ENCODE data around the gene FAM53C. TPM values are rescaled to one million over a fixed set of nuclear protein-coding genes. Genes with fewer than 3 reads are reported as not detected.
"Not testable (repeated sequence)": the region's sequence is repeated elsewhere in the genome, so short reads cannot be mapped to it uniquely, and the experiment has no call there.

FAM53C gene
- 19.5 and 24.1 TPM in 2 replicates for total RNA-seq (2014; rRNA removed; shearing (Covaris generic))

DNA sequence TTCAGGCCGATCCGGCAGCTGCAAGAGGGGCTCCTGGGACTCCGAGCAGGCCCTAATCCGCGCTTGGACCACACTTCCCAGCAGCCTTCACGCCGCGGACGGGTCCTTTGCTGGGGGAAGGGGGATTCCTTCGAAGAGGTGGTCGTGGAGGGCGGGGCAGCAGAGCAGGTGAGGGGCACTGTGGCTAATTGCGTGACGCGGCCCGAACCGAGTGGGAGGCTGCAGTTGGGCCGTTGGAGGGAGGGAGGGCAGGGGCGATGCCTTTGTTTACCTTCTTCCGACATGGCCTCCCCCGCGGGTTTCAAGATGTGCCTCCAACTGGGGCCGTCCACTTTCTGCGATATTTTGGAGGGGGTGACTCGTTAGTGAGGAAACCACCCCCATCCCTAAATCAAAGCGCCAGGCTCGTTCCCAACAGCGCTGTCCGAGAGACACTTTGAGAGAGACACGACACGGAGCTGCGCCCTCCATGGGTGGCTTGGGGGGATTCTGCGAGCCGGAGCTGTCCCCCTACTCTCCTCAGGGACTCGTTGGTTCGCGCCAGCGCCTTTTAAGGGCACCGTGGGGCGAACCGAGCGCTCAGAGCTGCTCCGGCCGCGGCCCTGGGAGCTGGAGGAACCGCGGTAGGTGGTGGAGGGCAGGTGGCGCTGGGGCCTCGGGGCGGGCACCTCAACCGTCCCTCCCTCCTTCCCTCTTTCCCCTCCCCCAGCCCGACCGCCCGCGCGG, at the start of gene FAM53C:
FAM53C (plus strand) TSS at position 582 of the 726 bp plus-strand sequence. CDS start 3,070 bp downstream, outside the sequence.
- DNase-seq (ENCODE audit: low read depth) = peak; percentile 94

GRCh38 chr5:138289296-138289695, 48.8 kb upstream of the FAM53C start:
- no peak for DNase-seq (ENCODE audit: low read depth)

GRCh38 chr5:138303372-138303771, 34.7 kb upstream of the FAM53C start:
- DNase-seq (ENCODE audit: low read depth) = peak; percentile 14

DNA sequence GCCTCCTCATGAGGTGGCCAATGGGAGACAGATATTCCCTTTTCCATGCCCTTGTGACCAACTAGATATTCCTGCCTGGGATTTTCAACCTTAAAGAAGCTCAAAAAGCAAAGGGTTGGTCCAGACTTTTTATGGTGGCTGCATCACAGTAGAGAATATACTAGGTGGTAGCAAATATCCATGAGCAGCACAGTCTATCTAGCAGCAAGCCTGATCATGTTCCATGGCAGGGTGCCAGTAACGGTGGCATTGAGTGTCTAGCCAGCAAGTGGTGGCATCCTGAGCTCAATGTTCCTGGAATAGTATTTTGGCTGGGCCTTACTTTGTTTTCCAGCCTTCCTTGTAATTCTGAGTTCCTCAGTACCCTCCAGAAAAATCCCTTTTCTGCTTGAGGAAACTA, 32.3 kb upstream of the FAM53C start:
- DNase-seq (ENCODE audit: low read depth) = no peak

DNA sequence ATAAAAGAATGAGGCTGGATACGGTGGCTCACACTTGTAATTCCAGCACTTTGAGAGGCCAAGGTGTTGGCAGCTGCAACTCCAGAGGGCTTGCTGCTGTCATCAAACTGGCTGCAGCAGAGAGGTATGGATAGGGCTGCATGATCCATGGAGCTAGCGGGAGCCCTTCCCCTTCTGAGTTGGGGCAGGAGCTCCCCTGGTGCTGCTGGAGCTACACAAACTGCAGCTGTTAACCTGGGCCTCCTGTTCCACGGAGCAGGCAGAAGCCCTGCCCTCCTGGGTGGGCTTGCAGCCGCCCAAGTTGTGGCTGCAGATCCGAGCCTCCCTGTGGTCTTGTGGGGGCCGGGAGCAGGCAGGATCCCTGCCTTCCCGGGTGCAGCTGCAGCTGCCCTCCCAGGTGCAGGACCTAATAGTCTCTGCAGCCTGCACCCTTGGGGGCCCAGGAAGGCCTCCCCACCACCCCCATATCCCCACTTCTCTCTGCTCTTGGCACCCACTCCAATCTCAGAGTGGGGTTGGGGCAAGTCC, 22.3 kb upstream of the FAM53C start:
- DNase-seq (ENCODE audit: low read depth) = no peak

GRCh38 chr5:138316355-138316754, 21.7 kb upstream of the FAM53C start:
- DNase-seq (ENCODE audit: low read depth) = no peak

- not testable (repeated sequence) for DNase-seq (ENCODE audit: low read depth)
Measured at GRCh38 chr5:138318211-138318610, 19.9 kb upstream of the FAM53C start.

- peak; percentile 47 for DNase-seq (ENCODE audit: low read depth)
Measured at GRCh38 chr5:138330813-138331448, 7.1 kb upstream of the FAM53C start.

- peak; percentile 100 for DNase-seq (ENCODE audit: low read depth)
Measured at GRCh38 chr5:138331449-138332368, 6.4 kb upstream of the FAM53C start, which contains the start of gene CDC25C. Gene CDC25C, minus strand, starts transcription at chr5:138331804. Its CDS starts 624 bp downstream, at chr5:138331180.

- peak; percentile 28 for DNase-seq (ENCODE audit: low read depth)
Measured at GRCh38 chr5:138334867-138335447, 3.1 kb upstream of the FAM53C start.

DNA sequence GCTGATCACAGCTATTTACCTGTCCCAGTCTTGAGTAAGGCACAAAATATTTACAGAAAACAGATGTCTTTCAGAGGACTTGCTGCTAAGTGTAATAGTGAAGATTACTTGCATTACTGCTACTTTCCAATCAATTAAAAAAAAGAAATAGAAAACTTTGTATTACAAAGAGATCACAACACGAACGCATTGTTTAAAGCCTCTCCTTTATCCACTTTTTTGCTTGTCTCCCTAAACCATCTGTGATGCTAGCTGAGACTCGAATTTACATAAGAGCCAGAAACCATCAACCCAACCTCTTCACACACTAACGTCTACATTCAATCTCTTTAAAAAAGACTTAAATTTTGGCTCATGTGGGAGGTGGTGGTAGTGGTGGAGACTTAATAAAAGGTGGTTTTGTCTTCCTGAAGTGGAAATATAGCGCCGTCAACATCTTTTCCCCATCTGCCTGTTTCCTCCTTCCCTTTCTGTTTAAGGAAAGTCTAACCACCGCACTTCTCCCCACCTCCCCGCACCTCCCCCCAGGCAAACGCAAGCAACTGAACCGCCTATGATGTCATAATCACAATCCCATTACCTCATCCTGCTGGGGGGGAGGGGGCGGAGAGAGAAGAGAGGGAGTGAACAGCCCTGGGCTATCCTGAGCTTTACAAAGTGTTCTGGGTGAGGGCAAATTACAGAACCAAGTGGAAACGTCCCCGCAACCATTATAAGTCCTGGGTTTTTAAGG, 948 bp upstream of the FAM53C start:
- DNase-seq (ENCODE audit: low read depth) = no peak

DNA sequence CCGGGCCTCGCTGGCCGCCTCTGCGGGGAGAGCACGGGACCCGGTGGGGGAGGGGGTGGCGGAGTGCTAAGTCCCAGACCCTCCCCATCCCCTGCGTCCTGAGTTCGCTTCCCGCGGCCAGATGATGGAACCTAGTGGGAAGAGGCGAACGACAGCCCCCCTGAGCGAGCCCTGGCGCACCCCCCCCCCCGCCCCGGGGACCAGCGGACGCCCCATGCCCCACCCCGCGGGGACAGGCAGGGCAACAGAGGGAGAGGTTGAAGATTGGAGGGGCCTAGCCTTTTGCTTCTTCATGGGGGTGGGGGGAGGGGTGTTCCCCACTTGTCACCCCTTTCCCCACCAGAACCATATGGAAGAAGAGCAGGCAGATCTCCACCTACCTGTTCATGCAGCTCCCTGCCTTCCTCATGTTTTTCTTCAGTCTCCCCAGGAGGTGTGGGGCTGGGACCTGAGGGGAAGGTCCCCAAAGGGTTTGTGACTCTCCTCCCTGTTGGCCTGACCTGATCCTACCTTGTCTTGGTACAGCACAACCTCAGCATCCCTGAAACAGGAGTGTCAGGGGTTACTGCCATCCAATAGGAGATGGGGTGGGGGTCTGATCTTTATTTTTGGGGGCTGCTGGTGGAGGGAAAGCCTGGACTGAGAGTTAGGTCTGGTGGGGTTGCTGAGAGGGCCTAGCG, 485 bp downstream of the FAM53C start:
- DNase-seq (ENCODE audit: low read depth) = no peak

GRCh38 chr5:138339091-138339456, 1.0 kb downstream of the FAM53C start:
- no peak for DNase-seq (ENCODE audit: low read depth)

DNA sequence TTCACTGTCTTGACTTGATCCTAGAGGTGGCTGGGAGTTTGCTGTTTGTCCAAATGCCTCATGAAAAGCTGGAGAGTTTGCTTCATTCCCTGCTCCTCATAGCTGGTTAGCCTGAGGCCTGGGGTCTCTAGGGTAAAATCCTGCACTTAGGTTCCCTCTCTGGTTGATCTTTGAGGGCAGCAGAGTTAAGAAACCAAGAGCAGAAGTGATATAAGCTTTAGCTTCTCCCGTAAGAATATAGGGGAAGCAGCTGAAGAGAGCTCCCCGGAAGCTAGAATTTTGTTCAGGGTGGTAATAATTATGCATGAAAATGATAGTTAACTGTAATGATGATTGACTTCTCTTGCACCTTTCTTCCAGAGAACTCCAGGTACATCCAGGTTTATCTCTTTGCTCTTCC, 1.4 kb downstream of the FAM53C start:
- no peak for DNase-seq (ENCODE audit: low read depth)

DNA sequence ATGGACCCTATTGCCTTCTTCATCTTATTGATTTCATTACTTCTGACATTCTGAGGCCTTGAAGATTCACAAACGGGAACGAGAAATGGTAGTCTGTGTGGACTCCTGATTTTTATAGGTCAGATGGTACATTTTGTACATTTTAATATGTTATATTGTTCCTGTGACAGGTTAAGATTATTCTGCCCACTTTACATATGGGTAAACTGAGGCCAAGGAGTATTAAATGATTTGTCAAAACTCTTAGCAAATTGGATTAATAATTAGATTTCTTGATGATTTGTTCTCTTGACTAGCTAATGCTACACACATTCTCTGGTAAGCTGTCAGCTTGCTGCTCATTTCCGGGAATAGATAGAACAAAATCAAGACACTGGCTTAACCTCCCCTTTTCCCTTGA, 1.9 kb downstream of the FAM53C start:
- DNase-seq (ENCODE audit: low read depth) = no peak

GRCh38 chr5:138344887-138345622, 7.0 kb downstream of the FAM53C start:
- DNase-seq (ENCODE audit: low read depth) = no peak

DNA sequence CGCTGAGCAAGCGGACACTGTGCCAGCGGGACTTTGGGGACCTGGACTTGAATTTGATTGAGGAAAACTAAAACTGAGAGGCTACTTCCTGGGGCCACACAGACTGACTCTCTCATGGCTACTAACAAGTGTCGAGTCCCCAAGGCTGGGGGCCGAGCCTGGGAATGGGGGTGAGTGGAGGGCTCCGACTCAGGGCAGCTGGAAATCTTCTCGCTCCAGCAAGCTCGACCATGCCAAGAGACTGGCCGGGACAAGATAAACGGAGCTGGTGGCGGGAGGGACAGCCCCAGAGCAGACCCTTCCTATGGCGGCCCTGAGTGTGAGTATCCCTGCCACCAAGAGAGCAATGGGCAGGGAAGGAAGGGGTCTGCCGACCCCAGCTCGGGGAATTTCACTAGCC, 8.8 kb downstream of the FAM53C start:
- DNase-seq (ENCODE audit: low read depth) = no peak

- DNase-seq (ENCODE audit: low read depth) = no peak
Measured at GRCh38 chr5:138349852-138350562, 11.9 kb downstream of the FAM53C start.

GRCh38 chr5:138350563-138350890, 12.5 kb downstream of the FAM53C start:
- no peak for DNase-seq (ENCODE audit: low read depth)
